Esophagus squamous epithelium (tissue), 4 donors: Measurements from ENCODE around the gene PPP1CC.

Experiments used
- POLR2A ChIP-seq, 4 donors: fragments of 450-650 bp; IDR thresholded peaks; one replicate each; pipeline ENCODE4 v1.6.1; 2017; ENCODE audit warnings: antibody characterized with exemption in 4 of 4, mild to moderate bottlenecking in 4 of 4, moderate library complexity in 3 of 4
- TF ChIP-seq, protein P1 (sequence below), 6 experiments: fragments of 450-650 bp in 4 of 6; fragments of 200-600 bp in 2 of 6; sonication (generic) in 2 of 6; IDR thresholded peaks; one replicate each; pipeline ENCODE4 v1.5.1; 2016 to 2019; ENCODE audit warnings: antibody characterized with exemption in 6 of 6, mild to moderate bottlenecking in 4 of 6, moderate library complexity in 4 of 6

- TF ChIP-seq, protein P1, sequence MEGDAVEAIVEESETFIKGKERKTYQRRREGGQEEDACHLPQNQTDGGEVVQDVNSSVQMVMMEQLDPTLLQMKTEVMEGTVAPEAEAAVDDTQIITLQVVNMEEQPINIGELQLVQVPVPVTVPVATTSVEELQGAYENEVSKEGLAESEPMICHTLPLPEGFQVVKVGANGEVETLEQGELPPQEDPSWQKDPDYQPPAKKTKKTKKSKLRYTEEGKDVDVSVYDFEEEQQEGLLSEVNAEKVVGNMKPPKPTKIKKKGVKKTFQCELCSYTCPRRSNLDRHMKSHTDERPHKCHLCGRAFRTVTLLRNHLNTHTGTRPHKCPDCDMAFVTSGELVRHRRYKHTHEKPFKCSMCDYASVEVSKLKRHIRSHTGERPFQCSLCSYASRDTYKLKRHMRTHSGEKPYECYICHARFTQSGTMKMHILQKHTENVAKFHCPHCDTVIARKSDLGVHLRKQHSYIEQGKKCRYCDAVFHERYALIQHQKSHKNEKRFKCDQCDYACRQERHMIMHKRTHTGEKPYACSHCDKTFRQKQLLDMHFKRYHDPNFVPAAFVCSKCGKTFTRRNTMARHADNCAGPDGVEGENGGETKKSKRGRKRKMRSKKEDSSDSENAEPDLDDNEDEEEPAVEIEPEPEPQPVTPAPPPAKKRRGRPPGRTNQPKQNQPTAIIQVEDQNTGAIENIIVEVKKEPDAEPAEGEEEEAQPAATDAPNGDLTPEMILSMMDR (IDR thresholded peaks at IDR 0.05): no peak
- TF ChIP-seq POLR2A (IDR thresholded peaks at IDR 0.05): no peak
These were observed 15.9 kb downstream of the PPP1CC start for GRCh38 chr12:110726708-110727369.
